Measurements from ENCODE around the gene TLE5.
"Not testable (repeated sequence)": the region's sequence is repeated elsewhere in the genome, so short reads cannot be mapped to it uniquely, and the experiment has no call there.

The TLE5 gene

DNA sequence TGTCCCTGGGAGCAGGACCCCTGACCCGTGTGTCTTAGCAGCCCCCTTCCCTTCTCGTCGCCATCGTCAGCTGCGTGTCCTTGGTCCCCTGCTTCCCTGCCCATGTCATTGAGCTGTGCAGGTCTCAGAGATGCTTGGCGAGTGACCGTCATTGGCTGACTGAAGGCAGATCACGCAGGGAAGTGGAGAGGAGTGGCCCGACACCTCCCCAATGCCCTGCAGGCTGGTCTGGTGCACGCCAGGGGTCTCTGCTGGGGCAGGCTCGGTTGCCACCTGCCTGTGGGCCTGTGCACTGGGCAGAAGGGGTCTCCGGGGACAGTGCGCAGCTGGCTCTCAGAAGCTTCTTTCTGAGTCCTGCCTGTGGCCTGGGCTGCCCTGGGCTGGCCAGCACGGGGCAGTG is 38.0 kb upstream of the TLE5 start:
- Mint-ChIP-seq H3K4me1 (peaks cover 27 to 47% of the 10 kb centered on the region in 2 donors), H3K27me3 (peaks cover 0 to 10% of the 10 kb centered on the region in 2 donors), H3K27ac (no peak overlapping the region), H3K36me3 (no peaks in the 10 kb centered on the region), H3K4me3 (no peak overlapping the region), H3K9me3 (no peaks in the 10 kb centered on the region)
- no peak for DNase-seq
- ATAC-seq (replicated peaks): no peak

DNA sequence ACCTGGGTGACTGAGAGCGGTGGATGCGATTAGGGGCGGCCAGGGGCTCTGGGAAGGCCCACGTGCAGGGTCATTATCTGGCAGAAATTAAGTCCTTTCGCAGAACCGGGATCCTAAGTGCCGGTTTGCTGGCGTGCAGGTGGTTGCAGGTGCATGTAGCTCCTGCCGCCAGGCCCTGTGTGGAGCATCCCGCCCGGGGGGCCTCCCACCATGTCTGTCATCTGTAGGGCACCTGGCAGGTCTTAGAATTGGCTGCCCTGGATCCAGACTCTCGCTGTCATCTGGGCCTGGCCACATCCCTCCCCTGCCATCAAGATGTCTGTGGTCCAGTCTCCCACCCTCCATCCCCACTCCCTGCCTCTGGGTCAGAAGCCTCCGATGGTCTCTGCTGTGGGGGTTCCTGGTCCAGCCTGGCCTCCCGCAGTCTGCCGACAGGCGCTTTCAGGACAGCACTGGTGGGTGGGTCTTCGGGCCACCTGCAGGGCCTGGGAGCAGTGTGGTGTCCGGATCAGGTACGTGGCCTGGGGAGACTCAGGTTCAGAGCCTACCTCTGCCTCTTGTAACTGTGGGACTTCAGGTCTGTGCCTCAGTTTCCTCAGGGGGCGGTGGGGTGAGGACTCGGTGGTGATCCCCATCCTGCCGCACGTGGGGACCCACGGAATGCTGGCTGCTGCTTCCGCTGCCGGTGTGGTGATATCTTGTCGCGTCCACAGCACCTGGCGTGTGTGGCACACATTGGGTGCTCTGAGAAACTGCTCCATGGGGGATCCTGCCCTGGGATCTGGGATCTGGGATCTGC is 37.3 kb upstream of the TLE5 start:
- Mint-ChIP-seq H3K9me3 (no peaks in the 10 kb centered on the region), H3K4me1 (peaks cover 30 to 49% of the 10 kb centered on the region in 2 donors), H3K4me3 (peak overlapping the region; percentile 36 to 57), H3K27me3 (peaks cover 0 to 10% of the 10 kb centered on the region in 2 donors), H3K36me3 (no peaks in the 10 kb centered on the region), H3K27ac (no peak overlapping the region)
- no peak for DNase-seq
- ATAC-seq (replicated peaks): no peak

DNA sequence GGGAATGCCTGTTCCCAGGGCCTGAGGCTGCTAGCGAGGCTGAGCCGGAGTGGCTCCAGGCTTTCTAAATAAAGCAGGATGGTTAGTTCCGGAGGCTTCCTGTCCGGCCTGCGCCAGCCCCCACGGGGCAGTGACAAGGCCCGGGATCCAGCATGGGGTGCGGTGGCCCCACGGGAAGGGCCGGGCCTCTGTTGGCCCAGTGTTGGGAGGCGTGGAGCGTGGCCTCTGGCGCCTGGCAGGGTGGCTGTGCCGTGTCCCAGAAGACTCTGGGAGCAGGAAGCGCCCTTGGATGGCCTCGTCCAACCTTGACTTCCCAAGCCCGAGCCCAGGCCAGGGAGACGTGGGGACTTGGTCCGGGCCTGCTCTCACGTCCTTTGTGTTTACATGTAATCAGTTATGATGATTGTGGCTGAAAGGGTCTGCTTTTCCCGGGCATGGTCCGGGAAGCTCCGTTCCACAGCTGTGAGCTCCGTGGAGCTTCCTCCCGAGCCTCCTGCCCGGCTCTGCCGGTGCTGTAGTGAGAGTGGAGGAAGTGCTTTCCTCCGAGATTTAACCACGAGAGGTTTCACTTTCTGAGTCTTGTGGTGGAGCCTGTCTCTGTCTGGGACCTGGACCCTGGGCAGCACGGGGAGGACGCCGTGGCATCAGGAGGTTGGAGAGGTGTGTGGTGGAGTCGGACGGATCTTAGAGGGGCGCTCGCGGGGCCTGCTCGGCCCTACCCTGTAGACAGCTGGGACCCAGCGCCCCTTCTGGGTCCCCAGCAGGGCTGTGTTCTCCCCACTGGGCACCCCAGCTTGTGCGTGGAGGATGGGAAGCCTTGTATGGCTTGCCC is 36.4 kb upstream of the TLE5 start:
- DNase-seq (no peak), ATAC-seq (replicated peaks) (peak; percentile 23 to 29)
- H3K27me3 Mint-ChIP-seq: peaks cover 0 to 10% of the 10 kb centered on the region in 2 donors
- no peak overlapping the region for H3K27ac Mint-ChIP-seq
- H3K4me3 Mint-ChIP-seq: peak overlapping the region; percentile 36 to 57
- no peaks in the 10 kb centered on the region for H3K9me3 Mint-ChIP-seq
- no peaks in the 10 kb centered on the region for H3K36me3 Mint-ChIP-seq
- H3K4me1 Mint-ChIP-seq: peaks cover 25 to 40% of the 10 kb centered on the region in 2 donors

DNA sequence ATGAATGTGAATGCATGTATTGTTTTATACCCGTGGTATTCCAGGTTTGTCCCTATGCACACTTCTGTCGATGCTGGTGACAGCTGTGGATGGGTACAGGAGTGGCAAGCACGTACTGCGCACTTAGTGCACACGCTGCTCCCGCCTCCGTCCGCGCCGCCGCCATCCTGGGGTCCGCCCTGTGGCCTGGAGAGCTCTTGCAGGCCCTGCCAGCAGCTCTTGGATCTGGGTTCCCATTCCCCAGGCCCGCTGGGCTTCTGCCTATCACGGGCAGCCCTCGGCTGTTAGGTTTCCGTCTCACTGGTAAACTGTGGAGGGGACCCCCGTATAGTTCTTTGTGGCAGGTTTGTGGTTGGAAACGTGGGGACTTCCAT is 35.8 kb upstream of the TLE5 start:
- Mint-ChIP-seq H3K36me3 (no peaks in the 10 kb centered on the region), H3K4me3 (no peak overlapping the region), H3K4me1 (peaks cover 25 to 39% of the 10 kb centered on the region in 2 donors), H3K27me3 (peaks cover 0 to 10% of the 10 kb centered on the region in 2 donors), H3K9me3 (no peaks in the 10 kb centered on the region), H3K27ac (no peak overlapping the region)
- ATAC-seq (replicated peaks): no peak
- no peak for DNase-seq

DNA sequence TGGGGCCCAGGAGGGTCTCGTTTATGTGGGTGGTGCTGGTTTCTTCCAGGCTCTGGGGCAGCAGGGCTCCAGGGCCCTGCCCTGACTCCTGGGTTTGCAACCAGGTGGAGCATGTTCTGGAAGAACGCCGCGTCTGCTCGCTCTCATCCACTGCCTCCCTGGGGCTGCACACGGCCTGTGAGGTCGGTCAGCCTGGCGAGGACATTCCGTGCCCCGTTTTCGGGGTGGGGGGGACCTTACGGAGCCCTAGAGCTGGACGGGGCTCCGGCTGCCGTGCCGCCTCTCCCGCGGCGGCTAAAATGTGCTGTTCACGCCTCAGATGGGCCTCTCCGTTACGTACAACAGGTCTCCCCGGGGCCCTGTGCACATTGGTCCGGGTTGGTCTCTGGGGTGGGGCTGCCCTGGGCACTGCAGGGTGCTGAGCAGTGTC is 35.2 kb upstream of the TLE5 start:
- no peak overlapping the region for H3K4me3 Mint-ChIP-seq
- DNase-seq (no peak), ATAC-seq (replicated peaks) (no peak)
- H3K27ac Mint-ChIP-seq: no peak overlapping the region
- no peaks in the 10 kb centered on the region for H3K36me3 Mint-ChIP-seq
- H3K27me3 Mint-ChIP-seq: peaks cover 0 to 10% of the 10 kb centered on the region in 2 donors
- H3K4me1 Mint-ChIP-seq: peaks cover 25 to 39% of the 10 kb centered on the region in 2 donors
- no peaks in the 10 kb centered on the region for H3K9me3 Mint-ChIP-seq

DNA sequence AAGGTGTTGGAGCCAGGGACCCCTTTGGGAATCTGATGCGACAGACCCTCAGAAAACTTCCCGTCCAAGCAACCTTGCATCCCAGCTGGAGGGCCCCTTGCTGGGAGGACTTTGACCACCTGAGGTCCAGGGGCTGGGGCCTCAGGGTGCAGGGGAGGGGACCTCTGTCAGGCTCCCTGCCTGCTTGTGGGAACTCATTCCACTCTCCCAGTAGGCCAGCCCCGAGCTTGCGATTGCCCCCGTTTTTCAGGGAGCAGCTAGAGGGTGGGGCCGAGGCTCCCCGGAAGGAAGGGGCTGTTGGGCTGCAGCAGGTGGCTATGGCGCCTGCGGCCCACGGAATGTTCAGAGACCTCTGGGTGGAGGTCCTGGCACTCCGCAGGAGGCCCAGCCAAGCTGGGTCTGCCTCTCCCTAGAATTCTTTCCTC is 34.6 kb upstream of the TLE5 start:
- H3K36me3 Mint-ChIP-seq: no peaks in the 10 kb centered on the region
- DNase-seq (no peak), ATAC-seq (replicated peaks) (no peak)
- no peak overlapping the region for H3K4me3 Mint-ChIP-seq
- H3K9me3 Mint-ChIP-seq: no peaks in the 10 kb centered on the region
- H3K27ac Mint-ChIP-seq: no peak overlapping the region
- H3K27me3 Mint-ChIP-seq: peaks cover 0 to 10% of the 10 kb centered on the region in 2 donors
- peaks cover 22 to 39% of the 10 kb centered on the region in 2 donors for H3K4me1 Mint-ChIP-seq

DNA sequence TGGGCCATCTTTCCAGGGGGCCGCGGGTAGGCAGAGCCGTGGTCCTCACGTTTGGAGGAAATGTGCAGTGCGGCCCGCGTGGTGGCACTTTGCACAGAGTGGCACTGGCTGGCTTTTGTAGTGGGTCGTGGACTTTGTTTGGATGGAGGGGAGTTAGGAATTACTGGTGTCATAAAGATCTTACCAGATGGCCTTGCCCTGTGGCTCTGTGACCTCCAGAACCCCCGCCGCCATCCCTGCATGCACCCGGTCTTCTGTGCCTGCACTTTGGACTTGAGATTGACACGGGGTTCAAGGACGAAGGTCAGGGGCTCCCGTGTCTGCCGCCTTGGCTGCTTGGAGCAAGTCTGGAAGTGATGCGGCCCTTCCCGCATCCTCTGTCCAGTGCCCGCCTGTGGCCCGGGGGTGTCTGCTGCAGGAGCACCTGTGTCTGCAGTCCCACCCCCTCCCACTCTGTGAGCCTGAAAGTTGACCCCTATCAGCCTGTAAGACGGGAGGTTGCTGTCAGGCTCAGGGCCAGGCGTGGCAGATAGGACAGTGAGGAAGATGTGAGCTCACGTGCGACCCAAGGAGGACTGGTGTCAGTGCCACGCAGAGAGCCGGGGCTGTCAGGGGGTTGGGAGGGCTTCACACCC is 34.1 kb upstream of the TLE5 start:
- DNase-seq: no peak
- Mint-ChIP-seq H3K27ac (no peak overlapping the region), H3K4me3 (peak overlapping the region; percentile 78 to 80), H3K9me3 (no peaks in the 10 kb centered on the region), H3K36me3 (no peaks in the 10 kb centered on the region), H3K4me1 (peaks cover 22 to 39% of the 10 kb centered on the region in 2 donors), H3K27me3 (peaks cover 0 to 10% of the 10 kb centered on the region in 2 donors)
- no peak for ATAC-seq (replicated peaks)

DNA sequence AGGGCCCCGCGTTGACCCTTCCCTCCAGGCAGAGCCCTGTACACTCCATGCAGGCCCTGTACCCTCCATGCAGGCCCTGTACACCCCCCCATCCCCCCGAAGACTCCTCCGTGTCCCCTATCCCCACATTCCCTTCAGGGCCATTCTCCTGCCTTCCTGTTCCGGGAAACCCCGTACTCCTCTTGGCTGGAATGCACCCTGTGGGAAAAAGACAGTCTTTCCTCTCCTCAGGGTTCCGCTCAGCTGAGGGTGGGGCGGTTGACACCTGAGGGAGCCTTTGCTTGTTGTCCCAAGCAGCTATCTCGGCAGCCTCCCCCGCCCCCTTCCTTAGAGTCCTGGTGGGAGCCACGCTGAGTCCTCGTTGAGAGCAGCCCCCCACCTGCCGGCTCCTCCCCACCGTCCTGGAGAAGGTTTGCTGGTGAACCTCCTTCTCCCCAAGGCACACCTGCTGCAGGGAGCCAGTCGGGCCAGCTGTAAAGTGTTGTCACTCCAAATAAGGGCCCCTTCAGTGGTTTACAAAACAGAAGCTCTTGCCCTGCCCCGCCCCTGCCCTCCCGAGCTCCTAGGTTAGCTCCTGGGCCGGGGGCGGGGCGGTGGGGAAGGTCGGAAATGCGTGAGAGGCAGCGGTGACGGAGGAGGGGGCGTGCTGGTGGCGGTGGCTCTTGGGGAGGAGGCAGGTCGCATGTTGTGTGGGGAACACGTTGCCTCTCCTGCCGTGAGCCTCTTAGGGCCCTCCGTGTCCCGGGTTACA is 33.3 kb upstream of the TLE5 start:
- DNase-seq (no peak), ATAC-seq (replicated peaks) (no peak)
- Mint-ChIP-seq H3K27ac (peak overlapping the region; percentile 62), H3K36me3 (no peaks in the 10 kb centered on the region), H3K9me3 (no peaks in the 10 kb centered on the region), H3K4me1 (peaks cover 22 to 39% of the 10 kb centered on the region in 2 donors), H3K27me3 (peaks cover 0 to 10% of the 10 kb centered on the region in 2 donors), H3K4me3 (peak overlapping the region; percentile 78 to 80)

DNA sequence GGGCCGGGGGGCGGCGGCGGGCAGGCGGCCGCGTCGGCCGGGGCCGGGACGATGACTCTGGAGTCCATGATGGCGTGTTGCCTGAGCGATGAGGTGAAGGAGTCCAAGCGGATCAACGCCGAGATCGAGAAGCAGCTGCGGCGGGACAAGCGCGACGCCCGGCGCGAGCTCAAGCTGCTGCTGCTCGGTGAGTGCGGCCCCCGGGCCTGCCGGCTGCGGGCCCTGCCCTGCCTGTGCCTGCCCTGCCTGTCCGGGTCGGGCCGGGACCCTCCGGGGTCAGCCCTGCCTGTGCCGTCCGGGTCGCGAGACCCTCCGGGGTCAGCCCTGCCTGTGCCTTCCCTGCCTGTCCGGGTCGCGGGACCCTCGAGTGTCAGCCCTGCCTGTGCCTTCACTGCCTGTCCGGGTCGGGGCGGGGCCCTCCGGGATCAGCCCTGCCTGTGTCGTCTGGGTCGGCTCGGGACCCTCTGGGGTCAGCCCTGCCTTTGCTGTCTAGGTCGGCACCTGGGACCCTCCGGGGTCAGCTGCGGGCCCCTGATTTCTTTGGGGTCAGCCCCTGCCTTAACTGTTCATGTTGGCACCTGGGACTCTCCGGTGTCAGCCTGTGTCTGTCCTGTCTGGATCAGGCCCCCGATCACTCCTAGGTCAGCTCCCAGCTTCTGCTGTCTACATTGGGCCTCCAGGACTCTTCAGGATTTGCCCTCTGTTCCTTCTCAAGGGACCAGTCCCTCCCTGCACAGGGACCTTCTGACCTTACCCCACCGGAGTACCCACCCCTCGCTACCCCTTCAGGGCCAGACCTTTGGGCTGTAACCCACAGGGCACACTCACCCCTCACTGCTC is 32.5 kb upstream of the TLE5 start:
- H3K4me3 Mint-ChIP-seq: peak overlapping the region; percentile 78 to 80
- H3K36me3 Mint-ChIP-seq: no peaks in the 10 kb centered on the region
- DNase-seq: peak; percentile 32
- ATAC-seq (replicated peaks): peak; percentile 67
- H3K4me1 Mint-ChIP-seq: peaks cover 21 to 39% of the 10 kb centered on the region in 2 donors
- H3K9me3 Mint-ChIP-seq: no peaks in the 10 kb centered on the region
- H3K27me3 Mint-ChIP-seq: peaks cover 0 to 10% of the 10 kb centered on the region in 2 donors
- H3K27ac Mint-ChIP-seq: peak overlapping the region; percentile 57

DNA sequence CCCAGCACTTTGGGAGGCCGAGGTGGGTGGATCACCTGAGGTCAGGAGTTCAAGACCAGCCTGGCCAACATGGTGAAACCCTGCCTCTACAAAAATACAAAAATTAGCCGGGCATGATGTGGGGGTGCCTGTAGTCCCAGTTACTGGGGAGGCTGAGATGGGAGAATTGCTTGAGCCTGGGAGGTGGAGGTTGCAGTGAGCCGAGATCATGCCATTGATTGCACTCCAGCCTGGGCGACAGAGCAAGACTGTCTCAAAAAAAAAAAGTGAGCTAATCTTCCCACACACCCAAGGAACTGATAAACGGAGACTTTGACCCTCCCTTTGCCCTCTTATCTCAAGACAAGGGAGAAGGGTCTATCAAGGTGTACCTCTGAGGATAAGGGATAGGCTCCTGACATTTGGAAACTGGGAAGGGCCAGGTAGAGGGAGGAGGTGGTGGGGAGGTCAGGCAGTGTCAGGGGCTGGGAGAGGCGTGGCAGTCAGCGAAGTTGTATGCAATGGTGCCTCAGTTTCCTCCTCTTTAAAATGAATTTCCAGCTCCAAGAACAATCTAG is 27.1 kb upstream of the TLE5 start:
- not testable (repeated sequence) for H3K4me3 Mint-ChIP-seq; H3K9me3 Mint-ChIP-seq; H3K27ac Mint-ChIP-seq; DNase-seq; H3K27me3 Mint-ChIP-seq; H3K36me3 Mint-ChIP-seq; H3K4me1 Mint-ChIP-seq; ATAC-seq (replicated peaks)

DNA sequence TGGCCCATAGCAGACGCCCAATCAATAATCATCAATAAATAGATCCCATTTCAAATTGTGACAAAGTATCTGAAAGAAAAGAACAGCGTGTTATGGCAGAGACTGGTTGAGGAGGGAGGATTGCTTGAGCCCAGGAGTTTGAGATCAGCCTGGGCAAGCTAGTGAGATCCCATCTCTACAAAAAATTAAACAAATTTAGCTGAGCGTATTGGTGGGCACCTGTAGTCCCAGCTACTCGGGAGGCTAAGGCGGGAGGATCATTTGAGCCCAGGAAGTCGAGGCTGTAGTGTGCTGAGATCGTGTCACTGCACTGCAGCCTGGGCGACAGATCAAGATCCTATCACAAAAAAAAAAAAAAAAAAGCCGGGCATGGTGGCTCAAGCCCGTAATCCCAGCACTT is 25.5 kb upstream of the TLE5 start:
- Mint-ChIP-seq H3K27ac (no peak overlapping the region), H3K27me3 (no peaks in the 10 kb centered on the region), H3K4me3 (no peak overlapping the region), H3K9me3 (no peaks in the 10 kb centered on the region), H3K4me1 (no peaks in the 10 kb centered on the region), H3K36me3 (no peaks in the 10 kb centered on the region)
- ATAC-seq (replicated peaks) (no peak), DNase-seq (no peak)

DNA sequence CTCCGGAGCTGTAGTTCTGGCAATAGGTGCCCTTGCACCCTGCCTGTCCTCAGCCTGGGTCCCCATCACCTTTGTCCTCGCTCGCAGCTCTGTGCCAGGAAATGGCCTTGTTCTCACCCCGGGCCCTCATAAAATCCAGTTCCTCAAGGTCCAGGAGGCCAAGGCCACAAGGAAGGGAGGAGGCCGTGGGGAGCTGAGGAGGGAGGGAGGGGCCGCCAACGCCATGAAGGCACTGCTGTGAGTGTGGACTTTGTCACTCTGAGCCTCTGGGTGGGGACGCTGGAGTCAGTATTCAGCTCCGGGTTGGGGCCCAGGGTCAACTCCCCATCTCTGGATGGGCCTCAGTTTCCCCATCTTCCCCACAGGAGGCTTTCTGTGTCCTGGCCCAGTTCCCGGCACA is 22.6 kb upstream of the TLE5 start:
- Mint-ChIP-seq H3K9me3 (no peaks in the 10 kb centered on the region), H3K4me3 (no peak overlapping the region), H3K27me3 (no peaks in the 10 kb centered on the region), H3K4me1 (no peaks in the 10 kb centered on the region), H3K36me3 (no peaks in the 10 kb centered on the region), H3K27ac (no peak overlapping the region)
- ATAC-seq (replicated peaks) (no peak), DNase-seq (no peak)

DNA sequence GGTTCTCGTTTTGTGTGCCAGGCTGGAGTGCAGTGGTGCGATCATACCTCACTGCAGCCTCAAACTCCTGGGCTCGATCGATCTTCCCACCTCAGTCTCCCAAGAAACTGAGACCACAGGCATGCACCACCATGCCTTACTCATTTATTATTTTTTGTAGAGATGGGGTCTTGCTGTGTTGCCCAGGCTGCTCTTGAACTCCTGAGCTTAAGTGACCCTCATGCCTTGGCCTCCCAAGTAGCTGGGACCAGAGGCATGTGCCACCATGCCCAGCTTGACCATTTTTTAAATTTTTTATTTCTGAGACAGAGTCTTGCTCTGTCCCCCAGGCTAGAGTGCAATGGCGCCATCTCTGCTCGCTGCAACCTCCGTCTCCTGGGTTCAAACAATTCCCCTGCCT is 21.7 kb upstream of the TLE5 start:
- Mint-ChIP-seq H3K27ac (no peak overlapping the region), H3K36me3 (no peaks in the 10 kb centered on the region), H3K4me3 (no peak overlapping the region), H3K4me1 (no peaks in the 10 kb centered on the region), H3K9me3 (no peaks in the 10 kb centered on the region), H3K27me3 (no peaks in the 10 kb centered on the region)
- ATAC-seq (replicated peaks) (no peak), DNase-seq (no peak)

Data from stimulated activated naive B cell treated with anti-CD40 and anti-IgM and Interleukin-4, amounts not matched to agents 10 μg/mL and 1 μg/mL and 100 μg/mL, for 72 hours (primary cell).